Activated CD8-positive, alpha-beta memory T cell treated with anti-CD3 and anti-CD28 coated beads, Interleukin-2, amount 50 U/mL, for 24 hours (primary cell): ENCODE results near the gene TMPO.
"Not testable (repeated sequence)": the region's sequence is repeated elsewhere in the genome, so short reads cannot be mapped to it uniquely, and the experiment has no call there.

ENCODE experiments used
- DNase-seq: peaks from one replicate; pipeline ENCODE4 v3.0.0-alpha.2; 2020; ENCODE audit errors: extremely low read depth

The TMPO gene, protein sequence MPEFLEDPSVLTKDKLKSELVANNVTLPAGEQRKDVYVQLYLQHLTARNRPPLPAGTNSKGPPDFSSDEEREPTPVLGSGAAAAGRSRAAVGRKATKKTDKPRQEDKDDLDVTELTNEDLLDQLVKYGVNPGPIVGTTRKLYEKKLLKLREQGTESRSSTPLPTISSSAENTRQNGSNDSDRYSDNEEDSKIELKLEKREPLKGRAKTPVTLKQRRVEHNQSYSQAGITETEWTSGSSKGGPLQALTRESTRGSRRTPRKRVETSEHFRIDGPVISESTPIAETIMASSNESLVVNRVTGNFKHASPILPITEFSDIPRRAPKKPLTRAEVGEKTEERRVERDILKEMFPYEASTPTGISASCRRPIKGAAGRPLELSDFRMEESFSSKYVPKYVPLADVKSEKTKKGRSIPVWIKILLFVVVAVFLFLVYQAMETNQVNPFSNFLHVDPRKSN

DNA sequence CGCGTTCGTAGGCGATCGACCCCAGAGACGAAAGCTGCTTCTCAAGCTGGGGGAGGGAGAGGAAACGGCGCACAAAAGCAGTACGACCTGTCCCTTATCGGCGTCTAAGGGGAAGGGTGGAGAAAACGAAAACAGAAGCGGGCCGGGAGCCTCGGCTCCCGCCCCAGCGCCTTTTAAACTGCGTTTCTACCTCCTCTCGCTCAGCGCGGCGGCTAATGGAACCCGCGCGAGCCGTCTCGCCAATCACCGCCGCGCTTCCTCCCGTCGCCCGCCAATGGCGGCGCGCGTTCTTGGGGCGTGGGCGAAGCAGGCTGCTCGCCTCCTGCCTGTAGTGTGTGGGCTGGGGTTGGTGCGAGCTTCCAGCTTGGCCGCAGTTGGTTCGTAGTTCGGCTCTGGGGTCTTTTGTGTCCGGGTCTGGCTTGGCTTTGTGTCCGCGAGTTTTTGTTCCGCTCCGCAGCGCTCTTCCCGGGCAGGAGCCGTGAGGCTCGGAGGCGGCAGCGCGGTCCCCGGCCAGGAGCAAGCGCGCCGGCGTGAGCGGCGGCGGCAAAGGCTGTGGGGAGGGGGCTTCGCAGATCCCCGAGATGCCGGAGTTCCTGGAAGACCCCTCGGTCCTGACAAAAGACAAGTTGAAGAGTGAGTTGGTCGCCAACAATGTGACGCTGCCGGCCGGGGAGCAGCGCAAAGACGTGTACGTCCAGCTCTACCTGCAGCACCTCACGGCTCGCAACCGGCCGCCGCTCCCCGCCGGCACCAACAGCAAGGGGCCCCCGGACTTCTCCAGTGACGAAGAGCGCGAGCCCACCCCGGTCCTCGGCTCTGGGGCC, at the start of gene TMPO:
TMPO (plus strand) TSS at position 304 of the 824 bp plus-strand sequence; CDS start at position 582, 278 bp downstream.
- peak; percentile 80 for DNase-seq

DNA sequence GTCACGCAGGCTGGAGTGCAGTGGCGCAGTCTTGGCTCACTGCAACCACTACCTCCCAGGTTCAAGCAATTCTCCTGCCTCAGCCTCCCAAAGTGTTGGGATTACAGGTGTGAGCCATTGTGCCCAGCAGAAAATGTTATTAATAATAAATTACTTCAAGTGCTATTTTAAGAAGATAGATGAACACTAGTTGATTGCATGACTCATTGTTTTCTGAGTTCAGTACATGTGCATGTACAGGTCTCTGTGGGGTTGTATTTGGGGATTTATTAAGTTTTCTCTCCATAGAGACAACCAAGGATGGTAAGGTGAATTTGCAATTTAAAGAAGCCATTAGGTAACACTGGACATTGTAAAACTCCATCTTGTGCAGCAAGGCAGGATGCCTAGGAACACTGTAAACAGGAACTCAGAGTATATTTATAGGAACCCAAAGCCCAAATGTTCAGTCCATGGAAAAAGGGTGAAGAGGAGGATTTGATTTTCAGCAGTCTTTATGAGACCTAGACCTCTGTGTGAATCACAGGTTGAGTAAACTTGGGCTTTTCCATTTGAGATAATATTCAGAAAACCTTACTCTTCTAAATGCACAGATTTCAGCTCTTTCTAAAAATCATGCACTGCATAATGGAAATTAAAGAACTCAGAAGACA, 49.3 kb upstream of the TMPO start:
- DNase-seq: no peak

DNA sequence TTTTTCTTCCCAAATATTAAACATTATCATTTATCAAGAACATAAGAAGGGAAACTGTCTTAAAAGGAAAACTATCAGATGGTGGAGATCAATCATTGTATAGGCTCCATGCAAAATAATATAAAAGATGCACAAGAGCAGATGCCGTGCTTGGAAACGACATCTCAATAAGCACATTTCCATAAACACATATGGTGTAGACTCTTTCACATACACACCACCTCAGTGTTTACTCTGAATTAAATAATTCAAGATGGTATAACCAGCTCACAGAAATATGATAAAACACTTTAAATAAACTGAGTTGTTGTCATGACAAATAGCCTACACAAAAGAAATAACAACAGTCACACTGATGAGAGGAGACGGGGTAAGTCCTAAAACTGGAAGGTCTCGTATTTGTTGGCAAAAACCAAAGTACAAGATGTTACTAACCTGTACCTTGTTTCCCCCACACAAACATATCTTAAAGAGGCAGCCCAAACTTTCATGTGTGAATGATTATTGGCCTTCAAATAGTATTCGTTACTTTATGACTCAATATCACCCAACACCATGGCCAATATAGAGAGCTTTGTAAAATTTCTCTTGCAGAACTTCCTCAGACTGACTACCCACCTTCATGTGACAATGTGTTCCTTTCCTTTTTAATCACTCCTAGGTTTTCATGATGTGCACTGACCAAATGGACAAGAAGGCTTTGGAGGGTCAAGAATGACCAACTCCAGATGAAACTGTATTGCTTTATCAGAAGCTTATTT, 48.6 kb upstream of the TMPO start:
- no peak for DNase-seq

DNA sequence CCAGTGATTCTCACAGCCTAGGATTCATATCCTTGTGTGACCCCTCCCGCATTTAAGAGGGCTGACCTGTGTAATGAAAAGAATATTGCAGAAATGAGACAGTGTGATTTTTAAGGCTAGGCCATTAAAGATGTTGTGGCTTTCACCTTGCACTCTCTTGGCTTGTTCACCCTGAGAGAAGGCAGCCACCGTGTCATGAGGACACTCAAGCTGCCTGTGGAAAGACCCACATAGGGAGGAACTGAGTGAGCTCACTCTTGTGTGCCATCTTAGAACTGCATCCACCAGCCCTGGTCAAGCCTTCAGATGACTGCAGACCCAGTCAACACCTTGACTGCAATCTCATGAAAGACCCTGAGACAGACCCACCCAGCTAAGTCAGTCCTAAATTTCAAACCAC, 46.3 kb upstream of the TMPO start:
- no peak for DNase-seq

DNA sequence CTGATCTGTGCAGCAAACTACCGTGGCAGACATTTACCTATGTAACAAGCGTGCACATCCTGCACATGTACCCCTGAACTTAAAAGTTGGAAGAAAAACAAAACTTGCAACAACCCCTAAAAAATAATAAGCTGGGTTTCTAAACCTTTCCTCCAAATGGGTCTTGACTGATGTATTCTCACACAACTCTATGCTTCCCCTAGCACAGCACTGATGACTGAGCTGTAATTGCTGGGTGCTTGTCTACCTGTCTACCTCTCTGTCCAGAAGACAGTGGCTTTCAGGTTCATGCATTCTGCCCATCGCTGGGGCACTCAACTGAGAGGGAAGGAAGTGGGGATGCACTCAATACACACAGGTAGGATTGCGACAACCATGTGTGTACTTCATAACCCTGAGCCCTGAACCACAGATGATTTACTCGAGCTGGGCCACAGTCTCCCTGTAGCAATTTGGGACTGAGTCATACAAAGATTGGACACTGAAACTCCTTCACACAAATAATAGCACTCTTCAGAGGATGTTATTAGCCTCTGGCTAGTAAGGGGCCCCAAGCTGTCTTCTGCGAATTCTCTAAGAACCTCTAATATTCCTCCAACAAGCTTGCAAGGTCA, 44.8 kb upstream of the TMPO start:
- DNase-seq: no peak

DNA sequence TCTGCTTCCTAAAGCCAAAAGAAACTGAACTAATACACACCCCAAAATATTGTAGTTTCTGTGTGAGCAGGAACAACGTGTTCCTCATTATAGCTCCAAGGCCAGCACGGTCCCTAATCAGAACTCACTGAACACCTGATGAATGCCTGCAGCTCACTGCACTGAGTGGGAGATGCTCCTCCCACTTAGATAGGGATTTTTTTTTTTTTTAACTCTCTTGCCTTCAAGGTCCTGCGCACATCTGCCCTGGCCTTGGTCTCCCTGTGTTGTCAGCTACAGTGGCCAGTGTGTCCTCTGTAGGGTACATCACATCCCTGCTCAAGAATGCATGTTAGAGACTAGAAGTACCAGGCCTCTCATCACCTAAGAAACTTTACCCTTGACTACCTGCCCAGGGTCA, 44.3 kb upstream of the TMPO start:
- DNase-seq: no peak

DNA sequence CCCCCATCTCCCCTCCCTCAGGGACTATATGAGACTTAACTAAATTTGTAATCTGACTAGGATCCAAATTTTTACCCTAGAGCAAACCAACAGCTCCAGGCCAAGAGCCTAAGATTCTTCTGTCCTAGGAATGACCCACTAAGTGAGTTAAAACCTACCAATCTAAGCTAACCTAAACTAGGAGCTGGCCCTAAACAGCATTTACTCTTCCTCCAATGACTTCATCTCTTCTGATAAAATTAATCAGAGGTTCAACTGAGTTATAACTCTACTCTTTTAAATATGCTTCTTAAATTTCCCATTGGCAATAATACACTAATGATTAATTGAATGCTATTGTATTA, 39.9 kb upstream of the TMPO start:
- DNase-seq: no peak

DNA sequence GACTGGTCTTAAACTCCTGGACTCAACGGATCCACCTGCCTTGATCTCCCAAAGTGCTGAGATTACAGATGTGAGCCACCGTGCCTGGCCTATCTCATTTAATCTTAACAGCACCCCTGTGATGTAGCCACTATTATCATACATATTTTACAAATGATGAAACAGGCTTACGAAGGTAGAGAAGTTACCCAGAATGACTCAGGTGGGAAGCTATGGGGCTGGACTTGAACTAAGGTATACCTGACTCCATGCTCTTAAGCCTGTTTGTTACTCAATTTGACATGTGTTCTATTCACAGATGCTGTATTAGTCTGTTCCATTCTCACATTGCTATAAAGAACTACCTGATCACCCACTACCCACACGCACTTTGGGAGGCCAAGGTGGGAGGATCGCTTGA, 36.8 kb upstream of the TMPO start:
- DNase-seq: no peak

DNA sequence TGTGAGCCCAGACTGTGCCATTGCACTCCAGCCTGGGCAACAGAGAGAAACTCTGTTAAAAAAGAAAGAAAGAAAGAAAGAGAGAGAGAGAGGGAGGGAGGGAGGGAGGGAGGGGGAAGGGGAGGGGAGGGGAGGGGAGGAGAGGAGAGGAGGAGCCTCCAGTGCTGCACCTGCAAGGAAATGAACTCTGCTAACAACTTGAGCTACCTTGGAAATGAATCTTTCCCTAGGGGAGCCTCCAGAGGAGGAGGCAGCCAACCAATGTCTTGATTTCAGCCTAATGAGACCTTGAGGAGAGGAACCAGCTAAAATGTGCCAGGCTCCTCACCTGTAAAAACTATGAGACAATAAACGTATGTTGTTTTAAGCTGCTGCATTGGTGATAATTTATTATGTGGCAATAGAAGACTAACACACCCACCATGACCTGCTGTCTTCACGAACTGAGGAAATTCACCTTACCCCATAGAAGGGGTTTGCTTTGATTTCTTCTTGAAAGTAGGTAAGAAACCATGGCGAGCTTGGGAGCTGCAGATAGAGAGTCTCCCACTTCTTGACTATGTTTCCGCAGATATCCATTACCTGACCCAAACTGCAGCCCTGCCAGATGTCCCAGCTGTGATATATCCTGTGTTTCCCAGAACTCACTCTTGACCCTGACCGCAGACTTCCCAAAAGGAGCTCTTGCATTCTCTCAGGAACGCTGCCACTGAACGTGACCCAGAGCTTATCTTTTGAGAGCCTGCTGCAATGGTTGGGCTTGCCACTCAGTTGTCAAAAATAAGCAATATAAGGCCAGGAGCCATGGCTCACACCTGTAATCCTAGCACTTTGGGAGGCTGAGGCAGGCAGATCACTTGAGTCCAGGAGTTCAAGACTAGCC, 31.5 kb upstream of the TMPO start:
- DNase-seq: no peak

DNA sequence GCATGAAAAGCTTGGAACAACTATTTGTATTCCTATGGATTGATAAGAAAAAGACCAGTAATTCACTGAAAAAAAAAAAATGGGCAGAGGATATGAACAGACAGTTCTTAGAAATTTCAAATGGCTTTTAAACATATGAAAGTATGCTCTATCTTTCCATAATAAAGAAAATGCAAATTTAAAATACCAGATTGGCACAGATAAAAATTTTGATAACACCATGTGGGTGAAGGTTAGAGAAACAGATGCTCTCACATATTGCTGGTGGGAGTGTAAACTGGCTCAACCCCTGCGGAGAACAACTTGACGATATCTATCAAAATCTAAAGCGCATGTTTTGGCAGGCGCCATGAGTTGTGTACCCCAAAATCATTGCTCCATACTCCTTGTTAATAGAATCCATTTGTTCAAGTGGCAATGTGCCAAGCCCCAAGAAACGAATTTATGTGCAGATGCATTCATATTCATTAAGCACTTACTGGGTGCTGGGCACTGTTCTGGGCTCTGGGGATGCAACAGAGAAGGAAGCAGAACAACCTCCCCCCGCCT, 29.5 kb upstream of the TMPO start:
- no peak for DNase-seq

DNA sequence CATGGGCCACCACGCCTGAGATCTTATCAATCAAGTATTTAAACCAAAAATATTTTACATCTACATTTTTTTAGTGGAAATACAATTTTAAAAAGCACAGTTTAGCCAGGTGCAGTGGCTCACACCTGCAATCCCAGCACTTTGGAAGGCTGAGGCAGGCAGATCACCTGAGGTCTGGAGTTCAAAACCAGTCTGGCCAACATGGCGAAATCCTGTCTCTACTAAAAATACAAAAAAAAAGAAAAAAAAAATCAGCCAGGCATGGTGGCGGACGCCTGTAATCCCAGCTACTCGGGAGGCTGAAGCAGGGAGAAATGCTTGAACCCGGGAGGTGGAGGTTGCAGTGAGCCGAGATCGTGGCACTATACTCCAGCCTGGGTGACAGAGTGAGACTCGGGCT, 27.0 kb upstream of the TMPO start:
- DNase-seq: not testable (repeated sequence)

DNA sequence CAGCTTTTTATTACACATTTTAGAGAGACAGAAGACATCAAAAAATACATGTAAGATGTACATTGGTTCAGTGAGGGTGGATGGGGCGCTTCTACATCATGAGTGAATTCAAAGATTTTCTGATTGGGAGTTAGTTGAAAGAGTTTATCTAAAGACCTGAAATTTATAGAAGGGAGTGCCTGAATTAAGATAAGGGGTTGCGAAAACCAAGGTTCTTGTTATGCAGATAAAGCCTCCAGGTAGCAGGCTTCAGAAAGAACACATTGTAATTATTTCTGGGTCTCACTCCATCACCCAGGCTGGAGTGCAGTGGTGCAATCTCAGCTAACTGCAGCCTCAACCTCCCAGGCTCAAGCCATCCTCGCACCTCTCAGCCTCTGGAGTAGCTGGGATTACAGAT, 26.2 kb upstream of the TMPO start:
- no peak for DNase-seq

DNA sequence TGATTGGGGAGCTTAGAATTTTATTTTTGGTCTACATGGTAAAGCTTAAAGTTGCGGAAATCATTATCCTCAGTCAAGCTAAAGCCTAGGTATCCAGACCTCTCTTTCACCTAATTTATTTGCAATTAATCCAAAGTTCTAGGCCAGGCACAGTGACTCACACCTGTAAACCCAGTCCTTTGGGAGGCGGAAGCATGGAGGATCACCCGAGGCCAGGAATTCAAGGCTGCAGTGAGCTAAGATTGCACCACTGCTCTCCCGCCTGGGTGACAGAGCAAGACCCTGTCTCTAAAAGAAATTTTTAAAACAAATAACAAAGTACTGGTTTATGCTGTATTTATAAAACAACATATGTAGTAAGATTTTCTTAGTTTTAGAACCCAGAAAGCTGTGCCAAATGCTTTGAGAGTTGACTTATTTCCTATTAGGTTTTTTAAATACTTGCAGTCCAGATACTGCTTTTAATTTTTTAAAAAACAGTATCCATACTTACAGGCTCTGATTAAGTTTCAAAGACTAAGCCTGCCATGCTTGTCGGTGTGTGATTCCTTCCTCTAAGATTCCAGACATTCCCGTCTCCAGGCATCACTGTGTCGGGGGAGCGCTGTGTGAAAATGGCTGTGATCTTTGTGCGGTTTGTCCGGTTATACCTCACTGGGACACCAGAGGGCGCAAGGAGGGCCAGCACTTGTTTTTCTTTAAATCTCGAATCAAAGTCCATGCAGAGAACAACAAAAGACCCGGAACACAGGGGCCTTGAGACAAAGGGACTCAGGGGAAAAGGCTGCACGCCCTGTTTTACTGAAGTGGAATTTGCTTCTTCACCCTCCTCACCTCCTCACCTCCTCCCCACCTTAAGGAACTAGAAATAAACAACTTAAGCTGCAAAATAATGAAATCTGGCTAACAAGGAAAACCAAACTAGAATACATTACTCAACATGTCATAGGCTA, 24.6 kb upstream of the TMPO start:
- DNase-seq: peak; percentile 54

DNA sequence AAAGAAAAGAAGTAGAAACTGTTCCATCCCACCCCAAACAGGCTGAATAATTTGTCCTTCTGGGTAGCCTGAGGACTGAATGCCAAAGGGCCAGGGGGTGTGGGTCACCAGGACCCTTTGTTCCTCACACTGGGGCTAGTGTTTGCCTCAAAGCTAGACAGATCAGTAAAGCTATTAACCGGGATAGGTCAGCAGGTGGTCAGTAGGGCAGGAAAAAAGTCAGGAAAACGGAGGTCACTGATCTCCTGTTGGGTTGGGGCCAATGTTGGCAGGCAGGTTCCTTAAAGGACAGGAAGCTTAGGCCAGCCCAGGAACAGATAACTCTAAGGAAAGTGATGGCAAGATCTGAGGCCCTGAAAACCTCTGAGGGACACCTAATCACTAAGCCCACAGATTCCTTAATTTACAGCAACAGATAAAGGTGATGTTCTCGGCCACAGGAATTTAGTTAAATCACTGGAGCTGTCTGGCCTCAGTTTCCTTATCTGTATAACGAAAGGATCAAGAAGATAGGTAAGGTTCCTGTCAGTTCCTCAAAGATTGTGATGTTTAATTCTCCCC, 22.7 kb upstream of the TMPO start:
- DNase-seq: no peak

DNA sequence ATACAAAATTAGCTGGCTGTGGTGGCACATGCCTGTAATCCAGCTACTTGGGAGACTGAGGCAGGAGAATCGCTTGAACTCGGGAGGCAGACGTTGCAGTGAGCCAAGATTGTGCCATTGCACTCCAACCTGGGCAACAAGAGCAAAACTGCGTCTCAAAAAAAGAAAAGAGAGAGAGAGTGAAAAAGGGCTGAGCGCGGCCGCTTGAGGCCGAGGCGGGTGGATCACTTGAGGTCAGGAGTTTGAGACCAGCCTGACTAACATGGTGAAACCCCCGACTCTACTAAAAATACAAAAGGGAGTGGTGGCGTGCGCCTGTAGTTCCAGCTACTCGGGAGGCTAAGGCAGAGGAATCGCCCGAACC, 14.1 kb upstream of the TMPO start:
- DNase-seq: not testable (repeated sequence)

DNA sequence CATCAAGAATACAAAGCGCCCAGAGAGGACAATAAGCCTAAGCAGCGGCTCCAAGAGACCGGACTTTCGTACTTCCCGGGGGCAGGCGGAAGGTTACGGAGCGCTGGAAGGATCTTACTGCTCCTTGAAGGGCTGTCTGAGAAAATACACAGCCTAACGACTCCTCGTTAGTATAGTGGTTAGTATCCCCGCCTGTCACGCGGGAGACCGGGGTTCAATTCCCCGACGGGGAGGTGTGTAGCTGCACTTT, 12.1 kb upstream of the TMPO start:
- peak; percentile 79 for DNase-seq

DNA sequence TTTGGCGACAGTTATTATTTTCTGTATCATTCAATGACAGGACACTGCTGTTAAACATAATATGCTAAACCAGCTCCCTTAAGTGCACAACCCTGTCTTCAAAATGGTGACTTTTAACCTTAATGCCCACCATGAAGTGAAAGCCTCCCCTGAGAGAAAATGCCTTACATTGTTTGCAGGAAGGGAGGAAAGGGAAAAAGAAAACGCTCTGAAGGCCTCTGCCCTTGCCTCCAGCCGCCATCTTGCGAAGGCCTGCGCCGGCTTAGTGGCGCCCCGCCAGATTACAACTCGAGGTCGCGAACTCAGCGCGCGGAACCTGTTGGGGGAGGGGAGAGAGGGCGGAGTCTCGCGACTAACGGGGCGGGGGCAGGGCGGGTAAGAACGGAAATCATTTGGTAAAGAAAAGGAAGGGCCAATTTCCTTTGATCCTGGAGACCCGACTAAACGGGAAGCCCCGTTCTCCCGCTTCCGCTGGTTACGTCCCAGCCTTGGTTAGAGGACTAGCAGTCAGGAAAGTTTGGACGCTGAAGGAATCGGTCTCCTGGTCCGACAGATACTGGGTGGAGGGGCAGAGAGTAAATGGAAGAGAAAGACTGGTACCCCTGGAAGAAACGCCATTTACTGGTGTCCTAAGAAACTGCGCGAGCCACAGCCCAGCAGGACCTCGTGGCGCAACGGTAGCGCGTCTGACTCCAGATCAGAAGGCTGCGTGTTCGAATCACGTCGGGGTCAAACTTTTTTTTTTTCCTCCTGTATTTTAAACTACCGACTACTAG, 11.6 kb upstream of the TMPO start:
- peak; percentile 89 for DNase-seq

DNA sequence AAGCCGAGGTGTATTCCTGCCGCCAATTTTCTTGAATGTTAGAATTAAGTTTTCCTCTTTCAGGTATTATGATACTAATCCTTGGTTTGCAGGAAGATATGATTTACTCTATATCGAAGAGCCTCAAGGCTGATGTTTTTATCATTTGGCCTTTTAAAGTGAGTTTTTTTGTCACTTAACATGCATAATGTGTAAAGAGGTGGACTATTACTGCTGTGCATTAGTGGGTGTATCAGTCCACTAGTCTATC, 11.1 kb upstream of the TMPO start:
- DNase-seq: no peak

DNA sequence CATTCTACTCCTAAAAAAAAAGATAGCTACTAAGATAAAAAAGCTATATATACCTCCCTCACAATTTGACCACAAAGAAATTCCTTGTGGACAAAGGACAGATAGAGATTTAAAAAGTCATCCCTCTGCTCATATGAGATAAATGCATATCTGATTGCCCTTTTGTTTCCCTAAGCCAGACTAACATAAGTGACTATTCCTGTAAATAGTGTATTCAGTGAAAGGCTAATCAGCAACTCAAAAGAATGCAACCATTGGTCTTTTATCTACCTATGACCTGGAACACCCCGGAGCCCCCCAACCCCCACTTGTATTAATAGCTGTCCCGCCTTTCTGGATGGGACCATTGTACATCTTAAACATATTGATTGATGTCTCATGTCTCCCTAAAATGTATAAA, 6.3 kb upstream of the TMPO start:
- no peak for DNase-seq
